Heart right ventricle (tissue), 16 donors: ENCODE results near the gene IKZF1. TPM values are rescaled to one million over a fixed set of nuclear protein-coding genes. Genes with fewer than 3 reads are reported as not detected.

Experiments used
- ATAC-seq, 8 donors: fragments of 200-7000 bp; cut with Tn5 transposase; one replicate each; pipeline ENCODE4 v1.9.1; 2020; ENCODE audit warnings: mild to moderate bottlenecking in 8 of 8, moderate library complexity in 8 of 8, moderate number of reproducible peaks in 1 of 8
- DNase-seq, 2 donors: peaks; one replicate each; pipeline ENCODE4 v3.0.0-alpha.2; 2020
- H3K27ac ChIP-seq, 10 donors: fragments of 200-600 bp; sonication (generic) in 2 of 10; one replicate each; pipeline versions ENCODE4 v1.5.0 to v1.8.0; 2020 to 2022; ENCODE audit warnings: mild to moderate bottlenecking in 3 of 10
- H3K27me3 ChIP-seq, 7 donors: fragments of 200-600 bp; one replicate each; pipeline ENCODE4 v1.8.0; 2021 to 2022; ENCODE audit warnings: mild to moderate bottlenecking in 2 of 7
- H3K36me3 ChIP-seq, 9 donors: fragments of 200-600 bp; sonication (generic) in 1 of 9; one replicate each; pipeline versions ENCODE4 v1.5.0 to v1.8.0; 2020 to 2022; ENCODE audit warnings: mild to moderate bottlenecking in 2 of 9
- H3K4me1 ChIP-seq, 9 donors: fragments of 200-600 bp; sonication (generic) in 1 of 9; one replicate each; pipeline versions ENCODE4 v1.5.0 to v1.8.0; 2020 to 2022; ENCODE audit warnings: mild to moderate bottlenecking in 4 of 9
- H3K4me3 ChIP-seq, 10 donors: fragments of 200-600 bp; sonication (generic) in 2 of 10; one replicate each; pipeline versions ENCODE4 v1.5.0 to v1.8.0; 2020 to 2022; ENCODE audit warnings: mild to moderate bottlenecking in 7 of 10, moderate library complexity in 2 of 10
- H3K9me3 ChIP-seq, 11 donors: fragments of 200-600 bp in 10 of 11; sonication (generic) in 2 of 11; one replicate each; pipeline versions ENCODE4 v1.5.0 to v1.8.0; 2013 to 2022; ENCODE audit warnings: mild to moderate bottlenecking in 2 of 11, control low read depth in 1 of 11, moderate library complexity in 1 of 11
- WGBS, 2 donors: extraction: QIAGEN DNeasy Blood & Tissue Kit; methylation state at CpG; one replicate each; pipeline ENCODE4 v1.1.7; 2013; ENCODE audit warnings: inconsistent platforms in 1 of 2; 5-methylcytosine and 5-hydroxymethylcytosine counted together
- intact Hi-C, 10 donors: fragments of 100-400 bp; cut with DNase I; formaldehyde crosslinking; loops; one replicate each; pipeline versions ENCODE4 v1.11.1 to v1.14.2; 2022
- polyA plus RNA-seq, 2 donors: library from polyadenylated mRNA; stranded (reverse); fragments of 200-250 nt; gene quantifications; one replicate each; pipeline ENCODE4 v1.2.3, GENCODE V29; 2013
- total RNA-seq, 10 donors: library from RNA; stranded (reverse); fragmentation: NEBNext Ultra II Directional in 3 of 10; extraction: Animal tissue kit (Norgen Biotek cat#: 25700) in 3 of 10; gene quantifications; one replicate each; pipeline versions ENCODE4 v1.2.1 to v1.2.4, GENCODE V29; 2021 to 2023
- TF ChIP-seq, protein P1 (sequence below), 9 donors: fragments of 200-600 bp; sonication (generic) in 2 of 9; IDR thresholded peaks; one replicate each; pipeline versions ENCODE4 v1.5.0 to v1.8.0; 2021 to 2022; ENCODE audit warnings: antibody characterized with exemption in 9 of 9, mild to moderate bottlenecking in 5 of 9, moderate library complexity in 1 of 9
- donor health status: Arrhythmogenic right ventricular cardiomyopathy.
- donor health status: ischemic (EF 13 %, LVEDD 7.1; RV severe dilation, severe dysfunction).
- donor health status: healthy with polysubstance abuse.
- donor health status: DM: no; HTN: yes; CAD: no.
- donor health status: DM: no; HTN: no; CAD: no.
- donor health status: ischemic (EF 25% LVEDD 6.9; RV normal size, moderate dysfunction).
- donor health status: ischemic (EF 25% LVEDD 5.7; RV mildly dilated, moderate dysfunction).
- donor health status: healthy.
- donor health status: DM: yes; HTN: yes; CAD: no.
- donor health status: Ischemic cardiomyopathy.
- donor health status: ischemic (EF 35%, LVEDD 5.7; RV mildly dilated, moderate dysfunction).
- donor health status: nonischemic (EF 11% LVEDD 7.7; RV severe dilation, severe dysfunction).
- donor health status: DM: yes; HTN: yes; CAD: no.
- donor health status: PGD.
- donor health status: ischemic (EF 29% LVEDD 5.4; RV normal size, mild dysfunction).
- donor health status: nonischemic (EF 23%, LVEDD 6.1; RV moderate dilation, normal function).

Gene IKZF1
- total and polyA plus RNA-seq, 12 donors = 0.46 to 20.2 (median 1.7) TPM

DNA sequence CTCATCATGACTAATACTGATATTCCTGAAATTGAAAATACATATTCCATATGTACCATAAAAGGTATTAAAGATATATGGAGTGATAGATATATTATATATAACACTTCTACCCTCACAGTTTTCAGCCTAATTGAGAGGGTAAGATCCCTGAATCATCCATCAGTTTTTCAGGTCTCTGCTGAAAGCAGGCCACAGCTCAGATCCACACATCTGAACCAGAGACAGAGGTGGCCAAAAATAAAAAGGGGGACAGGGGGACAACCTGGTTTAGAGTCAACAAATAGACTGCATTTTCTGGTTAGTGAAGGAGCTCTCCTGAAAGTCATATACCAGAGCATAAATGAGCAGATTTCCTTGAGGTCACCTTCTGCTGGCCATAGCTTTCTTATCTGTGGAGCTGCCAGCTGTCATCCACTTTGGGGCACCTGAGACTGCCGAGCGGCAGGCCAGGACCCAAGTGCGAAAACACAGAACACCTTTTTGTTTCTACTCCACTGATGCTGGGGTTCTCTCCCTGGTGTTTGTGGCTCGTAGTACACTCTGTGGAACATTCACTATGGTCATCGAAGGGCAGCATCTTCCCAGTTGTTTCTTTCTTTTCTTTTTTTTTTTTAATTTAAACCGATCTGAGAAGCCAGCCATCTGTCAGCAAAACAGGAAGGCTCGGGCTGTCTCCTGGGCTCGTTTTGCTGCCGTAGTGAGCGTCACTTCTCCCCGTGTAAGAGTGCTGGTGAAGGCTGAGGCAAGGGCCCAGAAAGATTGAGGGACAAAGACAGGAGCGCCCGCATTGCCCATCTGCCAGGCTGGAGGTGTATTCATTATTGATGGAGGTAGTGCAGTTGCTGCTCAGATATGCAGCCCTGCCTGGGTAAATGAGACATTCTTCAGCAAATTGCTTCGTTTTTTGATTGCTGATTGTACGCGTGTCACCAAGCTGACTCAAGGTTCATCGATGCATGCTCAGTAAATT, 13.5 kb downstream of the IKZF1 start:
- peaks cover 0 to 69% (median 0%) of the 10 kb centered on the region in 9 donors for H3K4me1 ChIP-seq
- no peak for DNase-seq
- H3K4me3 ChIP-seq = no peak overlapping the region
- WGBS, 2 donors = 70 to 74% methylated on average over 17 of the region's 17 CpGs
- H3K9me3 ChIP-seq = no peaks in the 10 kb centered on the region
- no peak for ATAC-seq
- intact Hi-C loops = no loop called here
- H3K36me3 ChIP-seq = peaks cover 0 to 20% (median 0%) of the 10 kb centered on the region in 9 donors
- H3K27ac ChIP-seq = peak overlapping the region in 1 of 10 donors; percentile 92
- TF ChIP-seq, protein P1, sequence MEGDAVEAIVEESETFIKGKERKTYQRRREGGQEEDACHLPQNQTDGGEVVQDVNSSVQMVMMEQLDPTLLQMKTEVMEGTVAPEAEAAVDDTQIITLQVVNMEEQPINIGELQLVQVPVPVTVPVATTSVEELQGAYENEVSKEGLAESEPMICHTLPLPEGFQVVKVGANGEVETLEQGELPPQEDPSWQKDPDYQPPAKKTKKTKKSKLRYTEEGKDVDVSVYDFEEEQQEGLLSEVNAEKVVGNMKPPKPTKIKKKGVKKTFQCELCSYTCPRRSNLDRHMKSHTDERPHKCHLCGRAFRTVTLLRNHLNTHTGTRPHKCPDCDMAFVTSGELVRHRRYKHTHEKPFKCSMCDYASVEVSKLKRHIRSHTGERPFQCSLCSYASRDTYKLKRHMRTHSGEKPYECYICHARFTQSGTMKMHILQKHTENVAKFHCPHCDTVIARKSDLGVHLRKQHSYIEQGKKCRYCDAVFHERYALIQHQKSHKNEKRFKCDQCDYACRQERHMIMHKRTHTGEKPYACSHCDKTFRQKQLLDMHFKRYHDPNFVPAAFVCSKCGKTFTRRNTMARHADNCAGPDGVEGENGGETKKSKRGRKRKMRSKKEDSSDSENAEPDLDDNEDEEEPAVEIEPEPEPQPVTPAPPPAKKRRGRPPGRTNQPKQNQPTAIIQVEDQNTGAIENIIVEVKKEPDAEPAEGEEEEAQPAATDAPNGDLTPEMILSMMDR (IDR thresholded peaks at IDR 0.05) = no peak
- peaks cover 0 to 77% (median 40%) of the 10 kb centered on the region in 7 donors for H3K27me3 ChIP-seq

DNA sequence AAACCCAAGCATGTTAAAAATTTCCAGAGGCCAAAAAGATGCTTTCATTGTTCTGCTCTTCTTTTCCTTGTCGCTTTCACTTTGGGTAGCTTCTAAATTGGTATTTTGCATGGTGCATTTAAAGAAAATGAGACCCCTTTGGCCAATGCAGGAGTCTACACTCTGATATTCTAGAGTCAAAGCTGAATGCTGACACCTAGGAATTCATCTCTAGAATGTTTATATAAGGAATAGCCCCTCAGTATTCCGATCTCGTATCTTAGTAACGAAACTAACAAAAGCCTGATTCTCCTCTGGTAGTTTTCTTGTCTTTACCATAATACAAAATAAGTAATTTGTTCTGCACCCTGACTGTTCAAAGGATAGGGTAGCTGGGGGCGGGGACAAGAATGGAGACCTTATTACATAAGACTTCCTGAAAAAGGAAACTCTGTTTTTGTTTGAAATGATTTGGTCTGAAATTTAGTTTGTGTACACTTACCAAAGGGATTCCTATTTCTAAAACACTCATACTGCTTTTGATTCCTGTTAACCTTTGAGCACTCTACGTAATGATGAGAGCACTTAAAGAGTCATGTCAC, 17.1 kb downstream of the IKZF1 start:
- TF ChIP-seq, protein P1 (IDR thresholded peaks at IDR 0.05) = no peak
- no peaks in the 10 kb centered on the region for H3K9me3 ChIP-seq
- peak overlapping the region in 1 of 10 donors; percentile 48 for H3K27ac ChIP-seq
- WGBS, 2 donors = 73 to 75% methylated on average over 6 of the region's 6 CpGs
- DNase-seq = no peak
- peaks cover 0 to 51% (median 0%) of the 10 kb centered on the region in 9 donors for H3K36me3 ChIP-seq
- peaks cover 0 to 75% (median 36%) of the 10 kb centered on the region in 7 donors for H3K27me3 ChIP-seq
- peaks cover 0 to 35% (median 0%) of the 10 kb centered on the region in 9 donors for H3K4me1 ChIP-seq
- no peak for ATAC-seq
- H3K4me3 ChIP-seq = no peak overlapping the region
- intact Hi-C loops = no loop called here

DNA sequence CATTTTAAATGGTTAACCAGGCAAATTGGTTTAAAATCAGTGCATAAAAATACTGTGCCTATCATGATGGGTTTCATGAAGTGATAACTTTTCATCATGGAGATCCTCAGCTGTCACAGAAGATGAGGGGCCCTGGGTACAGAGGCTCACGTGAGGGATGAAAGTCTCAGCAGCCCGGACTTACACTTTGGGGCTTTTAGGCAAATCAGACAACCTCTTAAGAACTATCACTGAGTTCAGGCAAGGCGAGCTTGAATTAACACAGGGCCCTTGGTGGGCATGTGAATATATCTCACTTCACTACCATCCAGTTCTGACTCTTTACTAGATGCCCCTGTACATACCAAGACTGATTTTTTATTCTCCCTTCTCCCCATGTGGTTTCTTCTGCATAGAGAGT, 19.6 kb downstream of the IKZF1 start:
- intact Hi-C loops = no loop called here
- Histone ChIP-seq H3K9me3 (no peaks in the 10 kb centered on the region), H3K27ac (no peak overlapping the region), H3K4me3 (no peak overlapping the region), H3K36me3 (peaks cover 0 to 71% (median 0%) of the 10 kb centered on the region in 9 donors), H3K27me3 (peaks cover 0 to 72% (median 41%) of the 10 kb centered on the region in 7 donors), H3K4me1 (peaks cover 0 to 26% (median 0%) of the 10 kb centered on the region in 9 donors)
- no peak for ATAC-seq
- WGBS, 2 donors = 46 to 55% methylated on average over 3 of the region's 3 CpGs
- TF ChIP-seq, protein P1 (IDR thresholded peaks at IDR 0.05) = no peak
- no peak for DNase-seq

DNA sequence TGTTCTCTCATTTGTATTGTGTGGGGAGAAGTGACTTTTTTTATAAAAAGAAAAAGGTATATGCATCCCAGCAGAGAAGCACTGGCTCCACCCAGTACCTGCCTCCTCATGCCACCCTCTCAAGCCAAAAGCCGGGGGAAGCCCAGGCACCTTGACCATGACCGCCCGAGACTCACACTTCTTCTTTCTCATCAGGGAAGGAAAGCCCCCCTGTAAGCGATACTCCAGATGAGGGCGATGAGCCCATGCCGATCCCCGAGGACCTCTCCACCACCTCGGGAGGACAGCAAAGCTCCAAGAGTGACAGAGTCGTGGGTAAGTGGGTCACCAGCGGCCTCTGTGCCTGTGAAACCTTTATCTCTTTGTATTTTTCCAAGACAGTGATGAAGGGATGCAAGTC, 22.9 kb downstream of the IKZF1 start:
- Histone ChIP-seq H3K4me1 (peaks cover 0 to 35% (median 0%) of the 10 kb centered on the region in 9 donors), H3K27me3 (peaks cover 0 to 70% (median 25%) of the 10 kb centered on the region in 7 donors), H3K36me3 (peaks cover 0 to 65% (median 0%) of the 10 kb centered on the region in 9 donors), H3K9me3 (no peaks in the 10 kb centered on the region), H3K27ac (no peak overlapping the region), H3K4me3 (no peak overlapping the region)
- intact Hi-C loops = no loop called here
- 88 to 89% methylated on average over 10 of the region's 10 CpGs for WGBS, 2 donors
- TF ChIP-seq, protein P1 (IDR thresholded peaks at IDR 0.05) = no peak
- DNase-seq = no peak
- ATAC-seq = no peak
